Stimulated activated CD8-positive, alpha-beta memory T cell treated with anti-CD3 and anti-CD28 coated beads, Interleukin-2, amount 100 ng/mL, for 1 hour (primary cell): ENCODE data around the gene CR1.
"Not testable (repeated sequence)": the region's sequence is repeated elsewhere in the genome, so short reads cannot be mapped to it uniquely, and the experiment has no call there.

Experiments
- DNase-seq, 2 donors: peaks; one replicate each; pipeline ENCODE4 v3.0.0-alpha.2; 2020; ENCODE audit warnings: low read depth in 2 of 2

The CR1 gene

DNA sequence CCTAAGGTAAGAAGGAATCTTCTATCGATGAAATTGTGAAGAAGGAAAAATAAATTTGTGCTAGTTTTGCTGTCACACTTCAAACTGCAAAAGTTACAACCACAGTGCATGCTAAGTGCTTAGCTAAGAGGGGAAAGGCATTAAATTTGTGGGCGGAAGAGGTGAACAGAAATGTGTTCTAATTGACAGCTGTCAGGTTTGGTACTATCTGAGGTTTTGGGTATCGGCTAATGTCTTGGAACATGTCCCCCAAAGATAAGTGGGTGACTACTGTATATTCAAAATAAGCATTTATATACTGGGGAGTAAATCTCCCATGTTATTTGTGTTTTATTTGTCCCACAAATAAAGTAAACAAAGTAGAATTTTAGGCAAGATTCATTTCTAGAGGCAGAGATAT, 8.0 kb downstream of the CR1 start:
- no peak for DNase-seq

DNA sequence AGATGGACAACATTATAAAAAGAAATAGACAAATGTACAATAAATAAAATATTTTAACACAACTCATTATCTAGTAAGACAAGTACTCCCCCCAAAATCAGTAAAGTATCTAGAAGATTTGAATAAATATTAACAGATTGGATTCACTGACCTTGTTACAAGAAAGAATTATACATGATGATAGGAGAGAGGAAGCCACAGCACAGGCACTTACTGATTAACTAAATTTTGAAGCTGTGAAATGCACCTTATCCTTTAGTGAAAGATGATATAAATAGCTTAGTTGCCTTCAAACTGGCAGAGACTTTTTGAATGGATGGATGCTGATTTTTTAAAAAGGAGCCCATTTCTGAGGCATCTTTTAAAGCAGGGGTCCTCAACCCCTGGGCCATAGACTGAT, 8.5 kb downstream of the CR1 start:
- DNase-seq, result no peak

DNA sequence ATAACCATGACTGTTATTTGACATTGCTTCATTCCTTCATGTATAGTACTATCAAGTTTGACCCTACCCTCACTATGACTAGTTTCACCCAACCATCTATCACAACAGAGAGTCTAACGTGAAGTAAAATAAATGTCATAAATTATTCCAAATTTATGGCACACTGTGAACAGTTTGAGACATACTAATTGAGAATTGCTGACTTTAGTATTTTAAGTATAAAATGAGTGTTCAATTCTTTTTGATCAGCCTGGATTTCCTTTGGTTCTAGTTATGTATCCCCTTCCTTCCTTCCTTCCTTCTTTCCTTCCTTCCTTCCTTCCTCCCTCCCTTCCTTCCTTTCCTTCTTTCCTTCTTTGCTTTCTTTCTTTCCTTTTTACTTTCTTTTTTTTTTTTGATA, 14.5 kb downstream of the CR1 start:
- DNase-seq, result no peak

DNA sequence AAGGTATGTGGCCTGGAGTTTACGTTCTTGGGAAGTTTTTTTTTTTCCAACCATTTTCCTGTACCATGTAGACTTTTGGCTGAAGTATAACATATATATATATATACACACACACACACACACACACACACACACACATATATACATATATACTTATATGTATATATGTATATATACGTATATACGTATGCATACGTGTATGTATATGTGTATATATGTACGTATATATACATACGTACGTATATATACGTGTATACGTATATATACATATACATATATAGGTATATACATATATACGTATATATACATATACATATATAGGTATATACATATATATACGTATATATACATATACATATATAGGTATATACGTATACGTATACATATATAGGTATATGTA, 18.9 kb downstream of the CR1 start:
- DNase-seq, result no peak

DNA sequence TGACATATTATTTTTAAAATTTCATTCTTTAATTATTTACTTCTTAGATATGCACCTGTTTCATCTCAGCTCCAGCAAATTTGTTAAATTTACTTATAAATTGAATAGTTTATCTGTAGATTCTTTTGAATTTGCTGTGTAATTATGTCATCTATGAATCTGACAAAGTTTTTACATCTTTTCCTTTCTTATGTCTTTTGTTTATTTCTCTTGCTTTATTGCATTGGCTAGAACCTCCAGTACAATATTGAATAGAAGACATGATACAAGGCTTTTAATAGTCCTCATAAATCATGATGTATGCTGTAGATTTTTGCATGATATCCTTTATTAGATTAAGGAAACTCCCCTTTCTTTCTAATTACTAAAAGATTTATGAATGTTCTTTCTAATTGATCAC, 20.8 kb downstream of the CR1 start:
- DNase-seq, result no peak

DNA sequence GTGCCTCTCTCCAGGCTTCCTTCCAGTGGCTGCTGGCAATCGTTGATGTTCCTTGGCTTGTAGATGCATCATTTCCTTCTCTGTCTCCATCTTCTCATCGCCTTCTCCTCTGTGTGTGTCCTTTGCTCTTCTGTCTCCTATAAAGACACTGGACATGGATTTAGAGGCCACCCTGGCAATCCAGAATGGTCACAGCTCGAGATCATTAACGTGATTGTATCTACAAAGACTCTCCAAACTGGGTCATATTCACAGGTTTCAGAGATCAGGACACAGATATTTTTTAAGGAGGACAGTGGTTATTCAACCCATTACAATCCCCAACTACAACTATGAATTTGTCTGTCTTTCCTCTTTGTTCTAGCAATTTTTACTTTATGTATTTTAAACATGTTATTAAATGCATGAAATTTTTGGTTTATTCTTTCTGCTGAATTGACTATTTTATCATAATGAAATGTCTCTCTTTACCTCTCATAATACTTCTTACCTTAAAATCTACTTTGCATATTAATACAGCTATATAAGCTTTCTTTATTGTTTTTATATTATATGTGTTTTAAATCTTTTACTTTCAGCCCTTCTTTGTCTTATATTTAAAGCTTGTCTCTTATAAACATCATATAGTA, 22.8 kb downstream of the CR1 start:
- DNase-seq, result no peak

DNA sequence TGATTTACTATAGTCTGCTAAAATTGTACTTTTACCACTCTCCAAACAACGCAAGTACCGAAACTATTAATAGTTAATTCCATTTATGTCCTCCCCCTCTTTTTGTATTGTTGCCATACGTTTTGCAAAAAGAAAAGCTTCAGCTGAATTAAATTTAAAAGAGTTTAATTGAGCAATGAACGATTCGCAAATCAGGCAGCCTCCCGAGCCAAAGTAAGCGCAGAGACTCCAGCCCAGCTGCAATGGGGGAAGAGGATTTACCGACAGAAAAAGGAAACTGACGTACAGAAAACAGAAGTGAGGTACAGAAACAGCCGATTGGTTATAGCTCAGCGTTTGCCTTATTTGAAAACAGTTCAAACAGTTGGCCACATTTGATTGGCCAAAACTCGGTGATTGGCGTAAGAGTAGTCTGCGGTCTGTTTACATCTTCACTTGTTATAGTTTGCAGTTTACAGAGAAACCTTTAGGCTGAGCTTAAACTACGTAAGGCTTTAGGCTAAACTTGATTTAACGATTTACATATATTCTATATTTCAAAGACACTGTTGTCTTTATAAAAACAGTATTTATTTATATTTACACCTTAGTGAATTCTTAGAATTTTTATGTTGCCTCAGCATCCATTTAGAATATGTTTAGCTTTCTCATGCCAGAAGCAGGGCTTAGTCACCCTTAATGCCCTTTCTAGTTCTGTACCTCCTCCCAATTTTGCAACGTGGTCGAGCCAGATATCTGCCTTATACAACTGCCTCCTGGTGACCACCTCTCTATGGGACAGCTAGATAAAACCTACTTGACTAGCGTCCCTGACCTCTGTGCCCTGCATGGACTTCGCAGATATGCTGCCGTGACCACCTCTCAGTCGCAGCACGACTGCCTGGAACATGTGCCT, 23.8 kb downstream of the CR1 start:
- DNase-seq, result no peak

DNA sequence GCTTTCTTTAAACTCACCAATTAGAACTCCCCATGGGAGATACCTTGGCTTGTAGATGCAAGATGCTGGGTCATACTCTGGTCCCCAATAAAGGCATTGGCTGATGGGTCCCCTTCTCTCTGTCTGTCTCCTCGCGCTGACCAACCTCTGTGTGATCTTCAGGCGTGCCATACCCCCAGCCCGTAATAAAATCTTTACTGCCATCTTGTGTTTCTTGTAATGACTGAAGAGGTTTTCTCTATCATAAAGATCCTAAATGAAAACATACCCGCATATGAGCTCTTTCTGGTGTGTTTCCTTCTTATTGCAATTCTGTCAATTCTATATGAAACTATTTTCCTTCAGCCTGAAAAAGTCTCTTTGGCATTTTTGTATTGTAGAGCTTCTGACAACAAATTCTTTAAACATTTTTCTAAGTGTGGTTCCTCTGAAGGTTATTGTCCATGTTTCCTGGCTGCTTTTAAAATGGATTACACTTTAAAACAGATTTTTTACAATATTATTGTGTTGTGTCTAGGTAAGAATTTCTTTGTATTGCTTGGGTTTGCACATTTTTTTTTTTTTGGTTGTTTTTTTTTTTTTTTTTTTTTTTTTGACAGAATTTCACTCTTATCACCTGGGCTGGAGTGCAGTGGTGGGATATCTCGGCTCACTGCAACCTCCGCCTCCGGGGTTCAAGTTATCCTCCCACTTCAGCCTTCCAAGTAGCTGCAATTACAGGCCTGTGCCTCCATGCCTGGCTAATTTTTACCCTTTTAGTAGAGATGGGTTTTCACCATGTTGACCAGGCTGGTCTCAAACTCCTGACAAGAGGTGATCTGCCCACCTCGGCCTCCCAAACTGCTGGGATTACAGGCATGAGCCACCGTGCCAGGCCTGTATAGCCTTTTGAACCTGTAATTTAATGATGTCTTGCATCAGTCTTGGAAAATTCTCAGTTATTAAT, 24.7 kb downstream of the CR1 start:
- not testable (repeated sequence) for DNase-seq

DNA sequence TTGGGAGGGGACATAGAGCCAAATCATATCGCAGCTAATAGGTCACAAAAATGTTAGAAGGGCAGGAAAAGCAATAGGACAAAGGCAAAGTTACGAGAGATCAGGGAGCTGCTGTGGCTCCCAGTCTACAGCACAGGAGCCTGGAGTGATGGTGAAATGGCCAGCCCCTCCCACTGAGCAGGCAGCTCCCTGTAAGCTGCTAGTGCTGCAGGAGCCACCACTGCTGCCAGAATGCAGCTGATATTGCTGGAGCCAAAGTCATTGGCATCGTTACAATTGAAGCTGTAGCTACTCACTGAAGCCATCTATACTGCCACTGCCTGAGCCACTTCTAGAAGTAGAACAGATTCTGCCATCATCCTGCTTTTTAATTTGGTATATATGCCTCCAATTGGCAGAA, 29.3 kb downstream of the CR1 start:
- not testable (repeated sequence) for DNase-seq

DNA sequence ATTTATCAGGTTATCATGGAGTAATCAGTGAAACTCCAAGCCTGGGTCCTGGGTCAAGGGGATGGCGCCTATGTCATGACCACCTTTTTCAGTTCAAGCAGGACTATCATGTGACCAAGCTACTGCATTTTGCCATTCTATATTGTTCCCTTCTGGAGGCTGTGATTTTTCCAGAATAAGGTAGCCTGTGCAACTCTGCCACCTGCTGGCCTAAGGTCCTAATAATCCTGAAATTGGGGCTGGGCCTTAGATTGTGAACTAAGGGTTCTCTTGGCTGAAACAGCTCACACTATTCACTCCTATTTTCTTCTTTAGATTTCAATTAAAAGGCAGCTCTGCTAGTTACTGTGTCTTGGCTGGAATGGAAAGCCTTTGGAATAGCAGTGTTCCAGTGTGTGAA, 32.4 kb downstream of the CR1 start:
- DNase-seq, result not testable (repeated sequence)

DNA sequence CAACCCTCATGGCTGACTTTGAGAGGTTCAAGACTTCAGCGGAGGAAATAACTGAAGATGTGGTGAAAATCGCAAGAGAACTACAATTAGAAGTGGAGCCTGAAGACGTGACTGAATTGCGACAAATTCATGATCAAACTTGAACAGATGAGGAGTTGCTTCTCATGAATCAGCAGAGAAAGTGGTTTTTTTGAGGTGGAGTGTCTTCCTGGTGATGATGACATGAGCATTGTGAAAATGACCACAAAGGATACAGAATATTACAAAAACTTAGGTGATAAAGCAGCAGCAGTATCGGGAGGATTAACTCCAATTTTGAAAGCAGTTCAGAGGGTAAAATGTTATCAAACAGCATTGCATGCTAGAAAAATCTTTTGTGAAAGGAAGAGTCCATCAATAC, 40.3 kb downstream of the CR1 start:
- DNase-seq, result not testable (repeated sequence)

DNA sequence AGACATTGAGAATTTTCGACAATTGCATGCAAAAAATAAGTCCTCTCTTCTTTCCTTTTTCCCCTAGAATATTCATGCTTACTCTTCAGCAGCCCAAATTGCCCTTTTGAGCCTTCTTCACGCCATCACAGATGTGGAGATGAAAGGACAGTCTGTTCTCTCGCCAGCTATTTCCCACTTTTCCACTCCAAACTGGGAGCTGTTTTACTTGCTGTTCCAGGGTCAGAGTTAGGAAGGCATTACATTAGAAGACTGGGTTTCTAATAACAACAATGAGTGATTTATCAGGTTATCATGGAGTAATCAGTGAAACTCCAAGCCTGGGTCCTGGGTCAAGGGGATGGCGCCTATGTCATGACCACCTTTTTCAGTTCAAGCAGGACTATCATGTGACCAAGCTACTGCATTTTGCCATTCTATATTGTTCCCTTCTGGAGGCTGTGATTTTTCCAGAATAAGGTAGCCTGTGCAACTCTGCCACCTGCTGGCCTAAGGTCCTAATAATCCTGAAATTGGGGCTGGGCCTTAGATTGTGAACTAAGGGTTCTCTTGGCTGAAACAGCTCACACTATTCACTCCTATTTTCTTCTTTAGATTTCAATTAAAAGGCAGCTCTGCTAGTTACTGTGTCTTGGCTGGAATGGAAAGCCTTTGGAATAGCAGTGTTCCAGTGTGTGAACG, 50.9 kb downstream of the CR1 start:
- DNase-seq, result not testable (repeated sequence)

DNA sequence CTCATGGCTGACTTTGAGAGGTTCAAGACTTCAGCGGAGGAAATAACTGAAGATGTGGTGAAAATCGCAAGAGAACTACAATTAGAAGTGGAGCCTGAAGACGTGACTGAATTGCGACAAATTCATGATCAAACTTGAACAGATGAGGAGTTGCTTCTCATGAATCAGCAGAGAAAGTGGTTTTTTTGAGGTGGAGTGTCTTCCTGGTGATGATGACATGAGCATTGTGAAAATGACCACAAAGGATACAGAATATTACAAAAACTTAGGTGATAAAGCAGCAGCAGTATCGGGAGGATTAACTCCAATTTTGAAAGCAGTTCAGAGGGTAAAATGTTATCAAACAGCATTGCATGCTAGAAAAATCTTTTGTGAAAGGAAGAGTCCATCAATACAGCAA, 58.9 kb downstream of the CR1 start:
- DNase-seq, result not testable (repeated sequence)

DNA sequence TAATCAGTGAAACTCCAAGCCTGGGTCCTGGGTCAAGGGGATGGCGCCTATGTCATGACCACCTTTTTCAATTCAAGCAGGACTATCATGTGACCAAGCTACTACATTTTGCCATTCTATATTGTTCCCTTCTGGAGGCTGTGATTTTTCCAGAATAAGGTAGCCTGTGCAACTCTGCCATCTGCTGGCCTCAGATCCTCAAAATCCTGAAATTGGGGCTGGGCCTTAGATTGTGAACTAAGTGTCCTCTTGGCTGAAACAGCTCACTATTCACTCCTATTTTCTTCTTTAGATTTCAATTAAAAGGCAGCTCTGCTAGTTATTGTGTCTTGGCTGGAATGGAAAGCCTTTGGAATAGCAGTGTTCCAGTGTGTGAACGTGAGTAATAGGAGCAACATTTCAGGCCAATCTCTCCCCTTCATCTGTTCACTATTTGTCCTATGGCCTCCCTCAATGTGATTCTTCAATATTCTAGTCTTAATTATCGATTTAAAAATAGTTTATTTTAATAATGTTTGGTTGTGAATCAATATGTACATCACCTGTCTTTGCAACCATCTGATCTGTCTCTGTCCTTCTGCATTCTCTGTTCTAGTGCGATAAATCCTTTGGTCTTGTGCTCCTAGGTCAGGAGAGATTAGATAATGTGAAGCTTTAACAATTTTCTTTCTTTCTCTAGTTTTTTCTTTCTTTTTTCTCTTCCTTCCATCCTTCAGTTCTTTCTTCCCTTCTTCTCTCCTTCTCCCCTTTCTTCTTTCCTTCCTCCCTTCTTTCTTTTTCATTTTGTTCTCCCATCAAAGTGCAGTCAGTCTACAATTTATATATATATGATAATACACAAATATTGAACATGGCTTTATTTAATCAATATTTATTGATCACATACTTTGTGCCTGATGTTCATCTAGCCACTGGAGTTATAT, 69.8 kb downstream of the CR1 start:
- DNase-seq, result no peak

DNA sequence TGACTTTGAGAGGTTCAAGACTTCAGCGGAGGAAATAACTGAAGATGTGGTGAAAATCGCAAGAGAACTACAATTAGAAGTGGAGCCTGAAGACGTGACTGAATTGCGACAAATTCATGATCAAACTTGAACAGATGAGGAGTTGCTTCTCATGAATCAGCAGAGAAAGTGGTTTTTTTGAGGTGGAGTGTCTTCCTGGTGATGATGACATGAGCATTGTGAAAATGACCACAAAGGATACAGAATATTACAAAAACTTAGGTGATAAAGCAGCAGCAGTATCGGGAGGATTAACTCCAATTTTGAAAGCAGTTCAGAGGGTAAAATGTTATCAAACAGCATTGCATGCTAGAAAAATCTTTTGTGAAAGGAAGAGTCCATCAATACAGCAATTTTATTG, 76.0 kb downstream of the CR1 start:
- not testable (repeated sequence) for DNase-seq

DNA sequence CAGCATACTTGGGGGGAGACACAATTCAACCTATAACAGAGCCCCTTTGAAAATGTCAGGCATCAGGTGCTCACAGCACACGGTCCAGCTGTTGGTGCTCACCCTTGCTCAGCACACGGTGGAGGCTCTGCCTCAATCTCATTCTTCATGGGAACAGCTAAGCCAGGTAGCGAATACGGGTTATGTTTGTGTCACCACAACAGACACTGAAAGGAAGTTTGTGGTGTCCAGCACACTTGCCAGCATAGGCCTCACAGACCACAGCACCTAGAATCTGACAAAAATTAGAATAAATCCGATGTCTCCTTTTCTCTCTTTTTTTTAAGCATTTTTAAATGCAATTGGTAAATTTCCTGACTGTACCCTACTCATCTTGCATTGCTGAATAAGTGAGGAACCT, 77.1 kb downstream of the CR1 start:
- not testable (repeated sequence) for DNase-seq

DNA sequence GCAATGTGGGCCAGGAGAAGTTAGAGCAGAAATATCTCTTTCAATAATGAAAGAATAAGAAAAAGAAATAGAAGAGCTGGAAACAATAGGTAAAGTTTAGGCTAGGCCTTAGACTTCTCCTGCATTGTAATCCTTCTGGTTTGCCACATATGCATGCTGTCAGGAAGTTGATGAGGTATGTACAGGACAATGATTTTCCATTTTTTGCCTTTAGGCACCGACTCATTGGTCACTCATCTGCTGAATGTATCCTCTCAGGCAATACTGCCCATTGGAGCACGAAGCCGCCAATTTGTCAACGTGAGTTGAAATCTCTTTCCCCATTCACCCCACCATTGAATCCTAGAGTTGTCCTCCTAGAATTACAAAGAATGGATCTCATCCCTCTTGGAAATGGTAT, 79.4 kb downstream of the CR1 start:
- not testable (repeated sequence) for DNase-seq

DNA sequence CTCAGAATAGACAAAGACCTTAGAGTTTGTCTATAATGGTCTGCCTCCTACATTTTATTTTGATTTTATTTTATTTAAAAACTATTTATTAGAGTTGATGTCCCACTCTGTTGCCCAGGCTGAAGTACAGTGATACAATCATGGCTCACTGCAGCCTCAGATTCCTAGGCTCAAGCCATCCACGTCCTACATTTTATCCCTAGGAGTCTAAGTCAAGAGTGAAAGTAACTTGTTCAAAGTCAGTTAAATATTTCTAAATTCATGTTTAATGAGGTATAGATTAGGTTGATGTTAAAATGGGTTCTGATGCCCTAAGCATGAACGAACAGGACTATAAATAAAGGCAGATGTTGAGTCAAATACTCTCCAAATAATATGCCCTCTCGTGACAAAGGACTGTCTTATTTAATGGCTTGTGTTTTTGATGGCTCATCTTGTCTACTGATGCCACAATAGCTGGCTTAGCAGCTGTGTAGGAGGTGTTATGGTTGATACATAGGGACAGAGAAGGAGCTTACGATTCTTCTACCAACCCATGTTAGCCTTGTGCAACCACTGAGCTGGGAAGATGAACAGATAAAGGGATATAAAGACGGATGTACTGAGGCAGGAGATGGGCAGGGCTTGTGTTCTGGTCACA, 83.0 kb downstream of the CR1 start:
- no peak for DNase-seq

DNA sequence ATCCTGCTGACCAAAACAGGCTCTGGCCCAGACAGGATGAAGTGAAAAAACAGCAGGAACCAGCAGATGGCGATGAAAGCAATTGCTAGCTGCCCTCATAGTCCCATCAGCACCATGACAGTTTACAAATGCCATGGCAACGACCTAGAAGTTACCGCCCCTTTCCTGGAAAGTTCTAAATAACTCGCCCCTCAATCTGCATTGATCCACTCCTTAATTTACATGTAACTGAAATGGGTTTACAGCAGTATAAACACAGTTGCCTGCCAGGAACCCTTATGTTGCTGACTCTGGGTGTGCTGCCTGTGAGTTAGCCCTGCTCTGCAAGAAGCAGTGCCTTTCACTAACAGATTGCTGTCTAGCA, 83.5 kb downstream of the CR1 start:
- DNase-seq, result no peak

DNA sequence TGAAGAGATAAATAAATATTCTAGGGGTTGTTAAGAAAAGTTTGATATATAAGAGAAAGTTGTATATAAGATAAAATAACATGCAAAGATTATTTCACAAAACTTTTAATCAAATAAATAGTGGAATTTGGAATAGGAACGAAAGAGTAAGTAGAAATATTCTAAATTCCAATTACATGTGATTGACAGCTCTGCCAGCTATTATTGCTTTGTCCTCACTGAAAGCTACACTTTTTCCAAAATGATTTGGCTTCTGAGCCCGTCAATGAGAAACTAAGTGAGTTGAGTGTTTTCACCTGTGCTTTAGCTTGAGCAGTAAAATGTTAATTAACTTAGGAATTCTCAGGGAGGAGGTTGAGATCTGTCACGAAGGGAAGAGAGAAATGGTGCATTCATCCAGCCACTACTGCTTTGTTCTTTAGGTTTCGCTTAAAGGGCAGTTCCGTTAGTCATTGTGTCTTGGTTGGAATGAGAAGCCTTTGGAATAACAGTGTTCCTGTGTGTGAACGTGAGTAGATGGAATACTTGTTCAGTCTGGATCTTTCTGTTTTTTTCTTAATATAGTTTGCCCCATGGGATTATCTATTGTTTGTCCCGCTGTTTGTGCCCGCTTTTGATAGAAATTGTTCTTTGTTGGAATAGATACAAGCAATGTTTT, 85.7 kb downstream of the CR1 start:
- no peak for DNase-seq
